Activated T-cell treated with anti-CD3 and anti-CD28 coated beads, Interleukin-2, amount 50 U/mL, for 48 hours (primary cell): ENCODE data around the gene SEC24C.
"Not testable (repeated sequence)": the region's sequence is repeated elsewhere in the genome, so short reads cannot be mapped to it uniquely, and the experiment has no call there.

Experiments
- DNase-seq, 2 experiments: peaks; one replicate each; pipeline ENCODE4 v3.0.0-alpha.2; 2020

The SEC24C gene

GRCh38 chr10:73743905-73744663 is at the start of gene SEC24C:
SEC24C (plus strand) TSS chr10:73744372; CDS start chr10:73746833, 2,461 bp downstream.
- peak; percentile 94 to 95 for DNase-seq

GRCh38 chr10:73695302-73695701 is 48.9 kb upstream of the SEC24C start:
- not testable (repeated sequence) for DNase-seq

GRCh38 chr10:73697675-73698159 is 46.5 kb upstream of the SEC24C start, which contains the start of gene AGAP5:
AGAP5 (minus strand) TSS chr10:73698109; CDS start chr10:73697755, 354 bp downstream.
- not testable (repeated sequence) for DNase-seq

- DNase-seq: not testable (repeated sequence)
Measured at GRCh38 chr10:73698819-73699218, 45.4 kb upstream of the SEC24C start.

- not testable (repeated sequence) for DNase-seq
Measured at GRCh38 chr10:73703924-73704323, 40.2 kb upstream of the SEC24C start.

GRCh38 chr10:73705506-73706072 is 38.6 kb upstream of the SEC24C start:
- not testable (repeated sequence) for DNase-seq

GRCh38 chr10:73706488-73706887 is 37.7 kb upstream of the SEC24C start:
- DNase-seq: not testable (repeated sequence)

- not testable (repeated sequence) for DNase-seq
Measured at GRCh38 chr10:73707628-73708027, 36.5 kb upstream of the SEC24C start.

- DNase-seq: not testable (repeated sequence)
Measured at GRCh38 chr10:73708122-73708521, 36.0 kb upstream of the SEC24C start.

GRCh38 chr10:73711683-73712082 is 32.5 kb upstream of the SEC24C start:
- not testable (repeated sequence) for DNase-seq

GRCh38 chr10:73713912-73714311 is 30.3 kb upstream of the SEC24C start:
- DNase-seq: not testable (repeated sequence)

- DNase-seq: not testable (repeated sequence)
Measured at GRCh38 chr10:73714483-73714882, 29.7 kb upstream of the SEC24C start.

- not testable (repeated sequence) for DNase-seq
Measured at GRCh38 chr10:73715179-73716156, 28.7 kb upstream of the SEC24C start.

- DNase-seq: no peak
Measured at GRCh38 chr10:73716251-73716650, 27.9 kb upstream of the SEC24C start.

GRCh38 chr10:73717556-73717955 is 26.6 kb upstream of the SEC24C start:
- no peak for DNase-seq

GRCh38 chr10:73720561-73720960 is 23.6 kb upstream of the SEC24C start:
- DNase-seq: not testable (repeated sequence)

GRCh38 chr10:73723516-73723915 is 20.7 kb upstream of the SEC24C start:
- no peak for DNase-seq

- DNase-seq: not testable (repeated sequence)
Measured at GRCh38 chr10:73729781-73730152, 14.4 kb upstream of the SEC24C start.

GRCh38 chr10:73730153-73730906 is 13.8 kb upstream of the SEC24C start:
- peak; percentile 98 to 100 for DNase-seq

GRCh38 chr10:73731588-73732375 is 12.4 kb upstream of the SEC24C start:
- no peak for DNase-seq

- no peak for DNase-seq
Measured at GRCh38 chr10:73732426-73732825, 11.7 kb upstream of the SEC24C start.
